Sigmoid colon (tissue), 7 donors: ENCODE results near the gene PLA2G5. TPM values are rescaled to one million over a fixed set of nuclear protein-coding genes. Genes with fewer than 3 reads are reported as not detected.
A peak's percentile ranks its signal among the peaks of the same experiment; 100 is the strongest.
"Not testable (repeated sequence)": the region's sequence is repeated elsewhere in the genome, so short reads cannot be mapped to it uniquely, and the experiment has no call there.

Source experiments
- DNase-seq: peaks from one replicate; pipeline ENCODE4 v3.0.0-alpha.2; 2019
- H3K27ac ChIP-seq, 4 donors: fragments of 200-600 bp; sonication (generic); one replicate each; pipeline ENCODE4 v1.5.1; 2016 to 2019; ENCODE audit warnings: mild to moderate bottlenecking in 1 of 4
- H3K27me3 ChIP-seq, 3 donors: fragments of 200-600 bp; sonication (generic); one replicate each; pipeline ENCODE4 v1.5.1; 2019; ENCODE audit warnings: mild to moderate bottlenecking in 1 of 3
- H3K36me3 ChIP-seq, 4 donors: fragments of 200-600 bp; sonication (generic); one replicate each; pipeline ENCODE4 v1.5.1; 2016 to 2019
- H3K4me1 ChIP-seq, 4 donors: fragments of 200-600 bp; sonication (generic); one replicate each; pipeline ENCODE4 v1.5.1; 2017 to 2019
- H3K4me3 ChIP-seq, 4 donors: fragments of 200-600 bp; sonication (generic); one replicate each; pipeline ENCODE4 v1.5.1; 2017 to 2019; ENCODE audit warnings: mild to moderate bottlenecking in 2 of 4, moderate library complexity in 1 of 4
- H3K9me3 ChIP-seq, 4 donors: fragments of 200-600 bp in 3 of 4; sonication (generic) in 3 of 4; one replicate each; pipeline versions ENCODE4 v1.5.1 to v1.6.1; 2013 to 2019
- CTCF ChIP-seq, 4 experiments: fragments of 450-650 bp in 3 of 4; fragments of 200-600 bp in 1 of 4; IDR thresholded peaks; one replicate each; pipeline ENCODE4 v1.5.1; 2016 to 2019; ENCODE audit warnings: antibody characterized with exemption in 4 of 4, mild to moderate bottlenecking in 3 of 4, moderate library complexity in 2 of 4
- EP300 ChIP-seq, 4 donors: sonication (generic); formaldehyde crosslinking; IDR thresholded peaks; one replicate each; pipeline ENCODE4 v1.6.1; 2017; ENCODE audit warnings: antibody characterized with exemption in 4 of 4
- POLR2A ChIP-seq, 2 donors: fragments of 450-650 bp; IDR thresholded peaks; one replicate each; pipeline ENCODE4 v1.6.1; 2016; ENCODE audit warnings: antibody characterized with exemption in 2 of 2, mild to moderate bottlenecking in 2 of 2, moderate library complexity in 2 of 2
- POLR2AphosphoS5 ChIP-seq, 4 donors: sonication (generic); formaldehyde crosslinking; IDR thresholded peaks; one replicate each; pipeline ENCODE4 v1.6.1; 2017; ENCODE audit warnings: antibody characterized with exemption in 4 of 4
- WGBS, 2 donors: extraction: QIAGEN DNeasy Blood & Tissue Kit; methylation state at CpG; one replicate each; pipeline ENCODE4 v1.1.7; 2013; 5-methylcytosine and 5-hydroxymethylcytosine counted together
- intact Hi-C: fragments of 100-400 bp; cut with DNase I; formaldehyde crosslinking; loops from one replicate; pipeline ENCODE4 v1.15.1; 2023
- polyA plus RNA-seq, 3 donors: library from polyadenylated mRNA; stranded (reverse); fragments of 200-250 nt; gene quantifications; one replicate each; pipeline ENCODE4 v1.2.3, GENCODE V29; 2013
- total RNA-seq, 4 donors: library from RNA; depleted of rRNA; stranded (reverse); fragments of >200 nt; gene quantifications; one replicate each; pipeline ENCODE4 v1.1.0, GENCODE V29; 2016
- donor health status: healthy with polysubstance abuse.
- donor health status: Bipolar disorder and iron deficiency.
- donor health status: healthy.

The PLA2G5 gene
- total and polyA plus RNA-seq, 7 donors, result 0.69 to 45.4 (median 18.6) TPM

GRCh38 chr1:20126806-20127440 is 56.9 kb downstream of the PLA2G5 start:
- Histone ChIP-seq H3K9me3 (no peaks in the 10 kb centered on the region), H3K4me3 (no peak overlapping the region), H3K4me1 (peaks cover 0 to 12% (median 12%) of the 10 kb centered on the region in 4 donors), H3K27me3 (no peaks in the 10 kb centered on the region), H3K27ac (no peak overlapping the region), H3K36me3 (no peaks in the 10 kb centered on the region)
- WGBS, 2 donors, result 94 to 96% methylated on average over 10 of the region's 10 CpGs
- no peak for TF ChIP-seq POLR2AphosphoS5 (IDR thresholded peaks at IDR 0.05)
- no peak for TF ChIP-seq CTCF (IDR thresholded peaks at IDR 0.05)
- DNase-seq, result peak; percentile 42
- intact Hi-C loops, result no loop called here

- H3K4me3 ChIP-seq, H3K36me3 ChIP-seq, H3K27me3 ChIP-seq, H3K4me1 ChIP-seq, H3K27ac ChIP-seq, intact Hi-C loops, H3K9me3 ChIP-seq: not testable (repeated sequence)
- DNase-seq, result peak; percentile 18
- WGBS, 2 donors, result 95 to 99% methylated on average over 3 of the region's 3 CpGs
Observed at GRCh38 chr1:20130518-20130917, 60.5 kb downstream of the PLA2G5 start.

GRCh38 chr1:20134995-20135394 is 65.0 kb downstream of the PLA2G5 start:
- Histone ChIP-seq H3K27ac (no peak overlapping the region), H3K36me3 (no peaks in the 10 kb centered on the region), H3K4me1 (no peaks in the 10 kb centered on the region), H3K9me3 (no peaks in the 10 kb centered on the region), H3K27me3 (peaks cover 0 to 8% (median 0%) of the 10 kb centered on the region in 3 donors), H3K4me3 (no peak overlapping the region)
- TF ChIP-seq POLR2A (IDR thresholded peaks at IDR 0.05) (no peak), EP300 (IDR thresholded peaks at IDR 0.05) (no peak), CTCF (IDR thresholded peaks at IDR 0.05) (no peak), POLR2AphosphoS5 (IDR thresholded peaks at IDR 0.05) (no peak)
- no peak for DNase-seq
- 94 to 95% methylated on average over 3 of the region's 3 CpGs for WGBS, 2 donors
- intact Hi-C loops, result no loop called here

- H3K4me1 ChIP-seq, result no peaks in the 10 kb centered on the region
- H3K27me3 ChIP-seq, result peaks cover 0 to 8% (median 0%) of the 10 kb centered on the region in 3 donors
- DNase-seq, result peak; percentile 18
- H3K27ac ChIP-seq, result no peak overlapping the region
- no peak overlapping the region for H3K4me3 ChIP-seq
- TF ChIP-seq CTCF (IDR thresholded peaks at IDR 0.05), result no peak
- TF ChIP-seq POLR2AphosphoS5 (IDR thresholded peaks at IDR 0.05), result no peak
- TF ChIP-seq EP300 (IDR thresholded peaks at IDR 0.05), result no peak
- no peaks in the 10 kb centered on the region for H3K36me3 ChIP-seq
- no peaks in the 10 kb centered on the region for H3K9me3 ChIP-seq
- intact Hi-C loops, result no loop called here
- 95% methylated on average over 3 of the region's 3 CpGs for WGBS, 2 donors
Observed at GRCh38 chr1:20136249-20136648, 66.3 kb downstream of the PLA2G5 start.

- Histone ChIP-seq H3K27ac (no peak overlapping the region), H3K9me3 (no peaks in the 10 kb centered on the region), H3K36me3 (no peaks in the 10 kb centered on the region), H3K27me3 (peaks cover 0 to 8% (median 0%) of the 10 kb centered on the region in 3 donors), H3K4me3 (no peak overlapping the region), H3K4me1 (no peaks in the 10 kb centered on the region)
- peak; percentile 29 for DNase-seq
- intact Hi-C loops, result no loop called here
- 92 to 95% methylated on average over 4 of the region's 4 CpGs for WGBS, 2 donors
- TF ChIP-seq EP300 (IDR thresholded peaks at IDR 0.05), result no peak
- no peak for TF ChIP-seq POLR2AphosphoS5 (IDR thresholded peaks at IDR 0.05)
- TF ChIP-seq POLR2A (IDR thresholded peaks at IDR 0.05), result no peak
- no peak for TF ChIP-seq CTCF (IDR thresholded peaks at IDR 0.05)
Observed at GRCh38 chr1:20137055-20137454, 67.1 kb downstream of the PLA2G5 start.
